Measurements from ENCODE around the gene CCDC172. TPM values are rescaled to one million over a fixed set of nuclear protein-coding genes. Genes with fewer than 3 reads are reported as not detected.

Gene CCDC172
- polyA plus RNA-seq (ENCODE audit: insufficient read length in 4 of 4): not detected

- no peak for DNase-seq (ENCODE audit: low read depth in 4 of 4, low spot score in 2 of 4)
Observed at GRCh38 chr10:116324227-116324950, at the start of gene CCDC172. Gene CCDC172, plus strand, starts transcription at chr10:116324448. Its CDS starts 564 bp downstream, at chr10:116325012.

GRCh38 chr10:116276981-116277380 lies 47.3 kb upstream of the CCDC172 start:
- no peak for DNase-seq (ENCODE audit: low read depth in 4 of 4, low spot score in 2 of 4)

GRCh38 chr10:116278846-116279245 lies 45.4 kb upstream of the CCDC172 start:
- no peak for DNase-seq (ENCODE audit: low read depth in 4 of 4, low spot score in 2 of 4)

GRCh38 chr10:116281775-116282174 lies 42.5 kb upstream of the CCDC172 start:
- no peak for DNase-seq (ENCODE audit: low read depth in 4 of 4, low spot score in 2 of 4)

- no peak for DNase-seq (ENCODE audit: low read depth in 4 of 4, low spot score in 2 of 4)
Observed at GRCh38 chr10:116286626-116287200, 37.5 kb upstream of the CCDC172 start.

- DNase-seq (ENCODE audit: low read depth in 4 of 4, low spot score in 2 of 4): no peak
Observed at GRCh38 chr10:116287906-116288501, 36.2 kb upstream of the CCDC172 start.

- no peak for DNase-seq (ENCODE audit: low read depth in 4 of 4, low spot score in 2 of 4)
Observed at GRCh38 chr10:116289652-116290051, 34.6 kb upstream of the CCDC172 start.

- no peak for DNase-seq (ENCODE audit: low read depth in 4 of 4, low spot score in 2 of 4)
Observed at GRCh38 chr10:116292493-116292892, 31.8 kb upstream of the CCDC172 start.

- DNase-seq (ENCODE audit: low read depth in 4 of 4, low spot score in 2 of 4): no peak
Observed at GRCh38 chr10:116296291-116296721, 27.9 kb upstream of the CCDC172 start.

GRCh38 chr10:116298586-116298985 lies 25.7 kb upstream of the CCDC172 start:
- DNase-seq (ENCODE audit: low read depth in 4 of 4, low spot score in 2 of 4): no peak

- no peak for DNase-seq (ENCODE audit: low read depth in 4 of 4, low spot score in 2 of 4)
Observed at GRCh38 chr10:116300542-116300941, 23.7 kb upstream of the CCDC172 start.

GRCh38 chr10:116304923-116305322 lies 19.3 kb upstream of the CCDC172 start:
- no peak for DNase-seq (ENCODE audit: low read depth in 4 of 4, low spot score in 2 of 4)

- no peak for DNase-seq (ENCODE audit: low read depth in 4 of 4, low spot score in 2 of 4)
Observed at GRCh38 chr10:116306847-116307246, 17.4 kb upstream of the CCDC172 start.

GRCh38 chr10:116307455-116307854 lies 16.8 kb upstream of the CCDC172 start:
- no peak for DNase-seq (ENCODE audit: low read depth in 4 of 4, low spot score in 2 of 4)

- no peak for DNase-seq (ENCODE audit: low read depth in 4 of 4, low spot score in 2 of 4)
Observed at GRCh38 chr10:116311016-116311415, 13.2 kb upstream of the CCDC172 start.

- no peak for DNase-seq (ENCODE audit: low read depth in 4 of 4, low spot score in 2 of 4)
Observed at GRCh38 chr10:116311706-116312490, 12.3 kb upstream of the CCDC172 start.

GRCh38 chr10:116312548-116312947 lies 11.7 kb upstream of the CCDC172 start:
- no peak for DNase-seq (ENCODE audit: low read depth in 4 of 4, low spot score in 2 of 4)

- no peak for DNase-seq (ENCODE audit: low read depth in 4 of 4, low spot score in 2 of 4)
Observed at GRCh38 chr10:116316503-116316902, 7.7 kb upstream of the CCDC172 start.

- DNase-seq (ENCODE audit: low read depth in 4 of 4, low spot score in 2 of 4): no peak
Observed at GRCh38 chr10:116324951-116325635, 845 bp downstream of the CCDC172 start.

GRCh38 chr10:116325987-116326386 lies 1.7 kb downstream of the CCDC172 start:
- DNase-seq (ENCODE audit: low read depth in 4 of 4, low spot score in 2 of 4): no peak

GRCh38 chr10:116329153-116329552 lies 4.9 kb downstream of the CCDC172 start:
- DNase-seq (ENCODE audit: low read depth in 4 of 4, low spot score in 2 of 4): no peak

Data from left renal cortex interstitium (tissue), 4 donors.